K562 treated with DMSO at 1 percent for 24 hours (cell line): Measurements from ENCODE around the gene PCDHGA3. TPM values are rescaled to one million over a fixed set of nuclear protein-coding genes. Genes with fewer than 3 reads are reported as not detected.

Source experiments
- total RNA-seq: library from RNA; unstranded; fragments of 300-600 nt; gene quantifications from 2 replicates; pipeline ENCODE4 v1.2.3, GENCODE V29; 2022; ENCODE audit warnings: low read depth; ENCODE audit not compliant: insufficient read depth

The PCDHGA3 gene
- 0.50 and 0.89 TPM in 2 replicates for total RNA-seq

GRCh38 chr5:141343242-141343952 is at the start of gene PCDHGA3:
TSS of gene PCDHGA3 (plus strand) at chr5:141343829. CDS start at chr5:141344034, 205 bp downstream.

GRCh38 chr5:141303756-141304155 is 39.9 kb upstream of the PCDHGA3 start, which contains the start of gene SLC25A2:
TSS of gene SLC25A2 (minus strand) at chr5:141304049. CDS start at chr5:141303865, 184 bp downstream.

GRCh38 chr5:141320225-141321169 is 23.1 kb upstream of the PCDHGA3 start, which contains the start of gene TAF7:
TSS of gene TAF7 (minus strand) at chr5:141320784. CDS start at chr5:141320044, 740 bp downstream.

GRCh38 chr5:141330299-141331080 is 13.1 kb upstream of the PCDHGA3 start, which contains the start of gene PCDHGA1:
TSS of gene PCDHGA1 (plus strand) at chr5:141330514.

GRCh38 chr5:141338538-141339306 is 4.9 kb upstream of the PCDHGA3 start, which contains the start of gene PCDHGA2:
TSS of gene PCDHGA2 (plus strand) at chr5:141338760.

GRCh38 chr5:141349917-141350619 is 6.4 kb downstream of the PCDHGA3 start, which contains the start of gene PCDHGB1:
TSS of gene PCDHGB1 (plus strand) at chr5:141350099. CDS start at chr5:141350261, 162 bp downstream.

GRCh38 chr5:141354900-141355469 is 11.4 kb downstream of the PCDHGA3 start, which contains the start of gene PCDHGA4:
TSS of gene PCDHGA4 (plus strand) at chr5:141355021. CDS start at chr5:141355108, 87 bp downstream.

GRCh38 chr5:141359790-141360426 is 16.3 kb downstream of the PCDHGA3 start, which contains the start of gene PCDHGB2:
TSS of gene PCDHGB2 (plus strand) at chr5:141359994. CDS start at chr5:141360136, 142 bp downstream.

GRCh38 chr5:141363952-141364660 is 20.5 kb downstream of the PCDHGA3 start, which contains the start of gene PCDHGA5:
TSS of gene PCDHGA5 (plus strand) at chr5:141364162. CDS start at chr5:141364331, 169 bp downstream.

GRCh38 chr5:141369994-141370848 is 26.6 kb downstream of the PCDHGA3 start, which contains the start of gene PCDHGB3:
TSS of gene PCDHGB3 (plus strand) at chr5:141370242. CDS start at chr5:141370395, 153 bp downstream.

GRCh38 chr5:141373673-141374317 is 30.2 kb downstream of the PCDHGA3 start, which contains the start of gene PCDHGA6:
TSS of gene PCDHGA6 (plus strand) at chr5:141373891. CDS start at chr5:141374084, 193 bp downstream.

GRCh38 chr5:141382469-141383294 is 39.1 kb downstream of the PCDHGA3 start, which contains the start of gene PCDHGA7:
TSS of gene PCDHGA7 (plus strand) at chr5:141382742. CDS start at chr5:141382900, 158 bp downstream.

GRCh38 chr5:141387557-141388311 is 44.1 kb downstream of the PCDHGA3 start, which contains the start of gene PCDHGB4:
TSS of gene PCDHGB4 (plus strand) at chr5:141387698. CDS start at chr5:141387885, 187 bp downstream.

GRCh38 chr5:141392429-141393198 is 49.0 kb downstream of the PCDHGA3 start, which contains the start of gene PCDHGA8:
TSS of gene PCDHGA8 (plus strand) at chr5:141392633. CDS start at chr5:141392814, 181 bp downstream.

